DMS 273 (cell line): ENCODE results near the gene GZMB.
"Not testable (repeated sequence)": the region's sequence is repeated elsewhere in the genome, so short reads cannot be mapped to it uniquely, and the experiment has no call there.

Experiments used
- DNase-seq: peaks from one replicate; lab custom pipeline; 2025; ENCODE audit not compliant: unreplicated experiment; lab: John Stamatoyannopoulos, UW

GZMB gene

DNA sequence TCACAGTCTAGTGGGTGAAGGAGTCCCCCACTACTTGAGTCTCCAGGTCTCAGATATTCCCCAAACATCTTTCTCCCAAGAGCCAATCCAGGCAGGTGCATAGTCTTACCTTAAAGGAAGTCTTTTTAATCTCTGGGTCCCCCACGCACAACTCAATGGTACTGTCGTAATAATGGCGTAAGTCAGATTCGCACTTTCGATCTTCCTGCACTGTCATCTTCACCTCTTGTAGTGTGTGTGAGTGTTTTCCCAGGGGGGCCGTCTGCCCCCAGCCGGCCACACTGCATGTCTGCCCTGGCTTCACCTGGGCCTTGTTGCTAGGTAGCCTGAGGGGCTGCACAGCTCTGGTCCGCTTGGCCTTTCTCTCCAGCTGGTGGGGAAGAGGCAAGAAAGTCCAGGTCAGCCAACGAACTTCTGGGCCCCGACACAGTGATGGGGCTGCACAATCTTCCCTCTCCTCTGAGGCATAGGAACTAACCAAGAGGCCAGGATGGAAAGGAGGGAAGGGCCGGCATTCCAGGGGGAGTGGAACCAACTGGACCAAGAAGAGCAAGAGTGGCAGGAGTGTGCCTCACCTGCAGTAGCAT lies 2.1 kb downstream of the GZMB start:
- DNase-seq = no peak

DNA sequence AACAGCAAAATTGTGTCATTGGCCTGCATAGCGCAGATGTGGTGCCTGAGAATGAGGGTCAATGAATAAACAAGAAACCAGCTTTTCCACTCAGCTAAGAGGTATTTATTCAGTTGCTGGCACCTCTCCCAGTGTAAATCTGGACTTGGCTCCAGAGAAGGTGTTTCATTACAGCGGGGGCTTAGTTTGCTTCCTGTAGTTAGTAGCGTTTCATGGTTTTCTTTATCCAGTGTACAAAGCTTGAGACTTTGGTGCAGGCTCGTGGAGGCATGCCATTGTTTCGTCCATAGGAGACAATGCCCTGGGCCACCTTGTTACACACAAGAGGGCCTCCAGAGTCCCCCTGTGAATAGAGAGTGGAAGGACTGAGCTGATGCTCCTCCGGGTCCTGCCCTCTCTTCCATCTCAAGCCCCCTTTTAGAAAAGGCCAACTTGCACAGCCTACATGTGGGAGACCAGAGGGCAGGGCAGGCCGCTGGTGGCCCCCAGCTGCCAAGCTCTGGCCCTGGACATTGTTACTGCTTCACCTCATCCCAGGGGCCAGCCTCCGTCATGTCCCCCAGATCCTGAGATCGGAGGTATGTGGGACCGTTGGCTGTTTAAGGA lies 3.0 kb downstream of the GZMB start:
- peak; percentile 10 for DNase-seq

DNA sequence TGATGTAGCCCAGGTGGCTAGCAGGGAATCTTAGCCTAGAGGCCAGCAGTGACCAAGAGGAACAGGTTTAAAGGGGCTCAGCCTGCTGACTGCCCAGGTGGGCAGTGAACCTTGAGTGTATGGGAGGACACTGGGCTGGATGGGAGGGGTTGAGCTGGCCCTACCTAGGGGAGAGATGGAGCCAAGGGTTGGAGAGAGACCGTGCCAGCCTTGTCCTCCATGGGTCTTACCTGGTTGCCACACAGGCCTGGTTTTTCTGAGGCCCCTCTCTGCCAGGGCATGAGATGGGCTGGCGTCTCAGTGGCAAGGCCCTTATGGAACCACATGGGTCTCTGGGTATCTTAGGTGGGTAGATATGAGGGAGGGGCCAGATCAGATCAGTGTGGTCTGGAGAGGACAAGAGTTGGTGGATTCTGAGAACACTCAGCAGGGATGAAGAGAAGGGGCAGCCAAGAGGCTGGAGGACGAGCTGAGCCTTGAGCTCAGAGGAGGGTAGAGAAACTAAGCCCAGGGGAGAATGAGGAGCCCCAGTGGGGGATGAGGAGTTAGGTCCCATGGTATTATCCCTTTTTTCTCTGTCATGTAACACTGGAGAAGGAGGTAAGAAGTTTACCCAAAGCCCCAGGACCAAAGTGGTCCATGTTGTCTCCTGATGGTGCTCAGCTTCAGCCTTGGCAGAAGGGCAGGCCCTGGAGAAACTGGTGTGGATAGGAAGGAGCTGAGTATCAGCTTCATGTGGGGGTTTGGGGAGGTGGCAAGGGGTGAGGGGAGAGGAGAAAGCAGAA lies 3.7 kb downstream of the GZMB start:
- no peak for DNase-seq

DNA sequence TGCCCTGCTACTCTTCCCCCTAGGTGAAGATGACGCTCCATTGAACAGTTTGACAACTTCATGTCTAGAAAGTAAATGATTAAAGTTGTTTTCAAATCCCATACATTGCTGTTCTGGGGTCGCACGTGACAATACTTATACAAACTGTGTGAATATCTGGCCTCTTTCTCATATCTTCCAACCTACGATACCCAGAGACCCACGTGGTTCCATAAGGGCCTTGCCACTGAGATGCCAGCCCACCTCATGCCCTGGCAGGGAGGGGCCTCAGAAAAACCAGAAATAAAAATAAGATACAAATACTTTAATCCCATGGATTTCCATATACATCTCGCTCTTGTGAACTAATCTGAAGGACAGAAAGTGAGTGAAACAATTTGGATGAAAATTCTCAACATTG lies 4.5 kb downstream of the GZMB start:
- DNase-seq = no peak

DNA sequence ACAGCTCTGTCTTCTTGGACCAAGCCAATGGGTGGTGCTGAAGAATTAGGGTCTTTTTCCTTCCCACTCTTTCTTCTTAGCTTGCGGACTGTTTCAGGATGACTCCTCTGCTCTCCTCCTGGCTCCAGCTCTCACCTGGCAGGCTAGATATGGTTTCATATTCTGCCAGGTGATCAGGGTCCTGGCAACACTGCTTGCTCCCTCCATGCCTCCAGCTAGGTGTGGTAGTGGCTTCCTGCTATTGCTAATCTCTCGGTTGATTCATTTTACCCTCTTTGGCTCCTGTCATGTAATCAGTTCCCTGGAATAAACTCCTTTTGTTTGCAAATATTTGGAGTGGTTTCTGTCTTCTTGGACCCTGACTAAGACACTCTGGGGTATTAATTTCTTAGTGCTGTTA lies 20.2 kb downstream of the GZMB start:
- no peak for DNase-seq

DNA sequence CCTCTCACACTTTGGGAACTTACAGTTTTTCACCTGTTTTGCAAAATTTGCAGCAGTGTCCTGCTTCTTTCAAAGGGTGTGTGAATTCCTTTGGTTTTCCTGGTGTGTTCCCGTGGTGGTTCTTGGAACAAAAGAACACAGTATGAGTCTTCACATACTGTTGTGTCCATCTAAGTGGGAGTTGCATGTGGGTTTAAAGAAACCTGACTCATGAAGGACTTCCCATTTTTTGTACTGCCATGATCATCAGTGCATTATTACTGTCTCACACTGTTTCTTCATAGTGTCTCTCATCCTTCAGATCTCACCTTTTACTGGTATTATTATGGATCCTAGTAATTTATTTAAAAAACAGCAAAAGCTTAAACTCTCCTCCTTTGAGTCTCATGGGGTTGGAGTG lies 20.7 kb downstream of the GZMB start:
- DNase-seq = no peak

DNA sequence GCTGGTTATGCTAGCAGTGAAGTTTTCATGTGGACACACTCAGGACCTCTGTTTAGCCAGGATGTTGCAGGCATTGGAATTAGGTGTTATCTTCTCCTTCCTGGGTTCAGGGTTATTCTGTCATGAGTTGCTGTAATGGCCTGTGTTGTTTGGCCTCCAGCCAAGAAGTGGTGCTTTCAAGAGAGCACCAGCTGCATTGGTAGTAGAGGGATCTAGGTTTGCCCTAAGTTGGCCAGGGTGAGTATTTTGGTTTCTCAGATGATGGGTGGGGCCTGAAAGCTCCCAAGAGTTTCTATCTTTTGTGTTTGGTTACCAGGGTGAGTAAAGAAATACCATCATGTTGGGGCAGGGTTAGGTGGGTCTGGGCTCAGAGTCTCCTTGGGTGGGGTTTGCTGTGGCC lies 21.8 kb downstream of the GZMB start:
- peak; percentile 15 for DNase-seq

DNA sequence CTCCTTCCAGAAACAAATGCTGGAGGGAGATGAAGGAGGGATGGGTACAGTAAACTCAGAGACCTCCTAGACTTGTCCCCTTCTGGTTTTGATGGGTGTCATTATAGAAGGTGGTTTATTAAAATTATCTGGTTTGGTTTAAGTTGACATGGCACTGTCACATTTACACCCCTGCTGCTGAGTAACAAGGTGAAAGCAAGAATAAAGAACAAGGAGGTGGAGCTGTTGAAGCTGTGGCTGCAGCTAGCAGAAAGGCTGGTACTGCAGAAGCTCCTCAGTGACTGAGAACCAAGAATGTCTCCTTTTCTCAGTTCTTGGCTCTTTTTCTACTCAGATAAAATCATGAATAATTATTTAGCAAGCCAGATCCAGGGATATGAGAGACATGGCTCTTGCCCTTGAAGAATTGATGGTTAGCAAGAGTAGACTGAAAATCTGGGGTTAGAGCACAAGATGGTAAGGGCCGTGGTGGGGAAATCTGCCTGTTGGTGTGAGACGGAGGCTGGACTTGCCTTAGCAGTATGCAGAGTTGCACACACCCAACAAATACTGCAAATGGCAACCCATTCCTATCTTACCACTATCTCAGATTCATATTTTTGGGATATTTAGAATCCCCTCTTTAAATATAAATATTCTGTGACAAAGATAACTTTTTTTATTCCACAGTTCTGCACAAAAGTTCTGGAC lies 24.2 kb downstream of the GZMB start, which contains the start of gene GZMH:
Gene GZMH (minus strand): TSS at position 31 of the 690 bp plus-strand sequence. CDS start 72 bp downstream, outside the sequence.
- DNase-seq = no peak

DNA sequence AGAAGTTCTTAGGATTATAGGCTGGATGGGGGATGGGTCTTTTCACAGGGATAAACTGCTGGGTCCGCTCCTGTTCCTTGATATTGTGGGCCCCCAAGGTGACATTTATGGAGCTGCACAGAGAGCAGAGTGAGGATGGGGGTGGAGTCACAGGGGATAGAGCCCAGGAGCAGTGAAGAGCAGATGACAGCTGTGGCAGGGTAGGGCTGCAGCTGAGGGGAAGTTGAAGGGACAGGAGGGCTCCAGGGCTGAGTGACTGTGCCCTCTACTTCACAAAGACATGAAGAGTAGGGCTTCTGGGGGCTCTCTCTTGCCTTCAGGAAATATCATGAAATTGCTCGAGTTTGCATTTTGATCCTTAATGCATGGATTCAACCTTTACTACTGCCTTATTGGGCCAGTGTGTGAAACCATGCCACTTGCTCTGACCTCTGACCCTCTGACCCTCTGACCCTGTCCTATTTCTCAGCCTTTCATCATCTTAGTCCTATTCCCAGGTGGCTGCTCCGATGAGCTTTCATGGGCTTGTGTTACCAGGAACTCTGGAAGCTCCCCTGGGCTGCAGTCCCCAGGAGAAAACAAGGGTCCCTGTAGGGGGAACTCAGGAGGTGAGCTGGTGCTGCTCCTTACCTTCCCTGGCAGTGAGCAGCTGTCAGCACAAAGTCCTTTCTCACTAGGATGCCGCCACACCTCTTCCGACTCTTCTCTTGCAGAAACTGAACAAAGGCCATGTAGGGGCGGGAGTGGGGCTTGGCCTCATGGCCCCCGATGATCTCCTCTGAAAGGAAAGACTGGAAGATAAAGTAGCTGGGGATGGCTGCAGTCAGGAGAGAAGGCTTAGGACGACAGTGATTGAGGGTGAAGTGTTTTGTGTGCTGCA lies 26.1 kb downstream of the GZMB start:
- DNase-seq = no peak

DNA sequence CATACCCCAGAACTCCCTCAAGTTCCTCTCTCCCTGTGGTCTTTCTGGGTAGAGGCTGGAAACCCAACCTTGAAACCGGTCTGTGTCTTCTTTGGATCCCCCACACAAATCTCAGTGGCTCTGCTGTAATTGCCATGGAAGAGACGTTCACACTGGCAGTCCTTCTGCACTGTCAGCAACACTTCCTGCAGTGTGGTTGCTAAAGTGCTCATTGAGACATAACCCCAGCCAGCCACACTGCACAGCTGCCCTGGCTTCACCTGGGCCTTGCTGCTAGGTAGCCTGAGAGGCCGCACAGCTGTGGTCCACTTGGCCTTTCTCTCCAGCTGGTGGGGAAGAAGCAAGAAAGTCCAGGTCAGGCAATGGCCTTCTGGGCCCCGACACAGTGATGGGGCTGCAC lies 26.9 kb downstream of the GZMB start:
- no peak for DNase-seq

DNA sequence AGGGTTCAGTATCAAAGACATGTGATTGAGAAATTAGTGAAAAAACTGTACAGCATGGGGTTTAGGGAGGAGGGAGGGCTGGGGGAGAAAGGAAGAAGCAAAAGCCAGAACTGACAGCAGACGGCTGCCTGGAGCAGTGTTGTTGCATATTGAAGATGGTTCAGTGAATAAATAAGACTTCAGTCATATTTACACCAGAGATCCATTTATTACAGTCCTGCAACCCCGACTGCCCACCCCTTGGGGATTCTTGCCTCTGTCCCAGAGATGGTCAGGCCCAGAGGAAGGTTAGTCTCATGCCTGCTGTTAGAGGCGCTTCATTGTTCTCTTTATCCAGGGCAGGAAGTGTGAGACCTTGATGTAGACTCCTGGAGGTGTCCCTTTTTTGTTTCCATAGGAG lies 27.7 kb downstream of the GZMB start:
- DNase-seq = no peak

DNA sequence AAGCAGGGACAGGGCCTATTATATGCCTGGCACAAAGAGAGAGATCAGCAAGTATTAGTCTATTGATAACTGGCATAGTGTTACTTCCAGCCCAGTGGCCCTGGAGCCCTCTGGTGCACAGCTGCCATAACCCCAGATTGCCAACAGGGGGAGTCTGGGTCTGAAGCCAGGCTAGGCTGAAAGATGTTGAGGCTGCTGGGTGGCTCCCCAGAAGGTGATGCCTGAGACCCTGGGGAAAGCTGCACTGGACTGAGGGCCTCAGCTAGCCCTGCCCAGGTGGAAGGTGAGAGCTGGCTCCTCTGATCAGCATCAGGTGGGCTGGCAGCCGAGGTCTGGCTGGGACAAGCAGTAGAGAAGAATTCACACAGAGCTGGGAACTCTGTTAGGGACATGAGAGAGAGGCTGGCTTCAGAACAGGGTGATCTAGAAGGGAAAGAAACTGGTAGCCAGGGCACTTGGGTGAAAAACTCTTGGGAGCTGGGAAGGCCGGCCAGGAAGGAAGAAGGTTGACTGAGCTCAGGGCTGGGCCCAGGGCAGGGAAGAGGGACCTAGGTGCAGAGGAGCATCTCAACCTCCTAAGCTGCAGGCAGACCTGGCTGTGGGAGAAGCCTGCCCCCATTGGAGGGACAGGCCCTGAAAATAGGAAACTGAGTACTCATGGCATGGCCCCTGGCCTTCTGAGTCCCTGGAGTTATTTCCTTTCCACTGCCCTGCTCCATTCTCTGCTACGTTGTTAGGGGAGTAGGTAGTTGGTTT lies 28.4 kb downstream of the GZMB start:
- peak; percentile 62 for DNase-seq

DNA sequence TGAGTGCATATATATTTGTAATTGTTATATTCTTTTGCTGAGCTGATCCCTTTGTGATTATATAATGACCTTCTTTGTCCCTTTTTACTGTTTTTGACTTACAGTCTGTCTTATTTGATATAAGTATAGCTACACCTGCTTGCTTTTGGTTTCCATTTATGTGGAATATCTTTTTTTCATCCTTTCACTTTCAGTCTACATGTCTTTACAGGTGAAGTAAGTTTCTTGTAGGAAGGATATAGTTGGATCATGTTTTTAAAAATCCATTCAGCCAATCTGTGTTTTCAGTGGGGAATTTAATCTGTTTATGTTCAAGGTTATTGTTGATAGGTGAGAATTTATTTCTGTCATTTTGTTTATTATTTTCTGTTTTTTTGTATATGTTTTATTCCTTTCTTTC lies 36.6 kb downstream of the GZMB start:
- DNase-seq = no peak

DNA sequence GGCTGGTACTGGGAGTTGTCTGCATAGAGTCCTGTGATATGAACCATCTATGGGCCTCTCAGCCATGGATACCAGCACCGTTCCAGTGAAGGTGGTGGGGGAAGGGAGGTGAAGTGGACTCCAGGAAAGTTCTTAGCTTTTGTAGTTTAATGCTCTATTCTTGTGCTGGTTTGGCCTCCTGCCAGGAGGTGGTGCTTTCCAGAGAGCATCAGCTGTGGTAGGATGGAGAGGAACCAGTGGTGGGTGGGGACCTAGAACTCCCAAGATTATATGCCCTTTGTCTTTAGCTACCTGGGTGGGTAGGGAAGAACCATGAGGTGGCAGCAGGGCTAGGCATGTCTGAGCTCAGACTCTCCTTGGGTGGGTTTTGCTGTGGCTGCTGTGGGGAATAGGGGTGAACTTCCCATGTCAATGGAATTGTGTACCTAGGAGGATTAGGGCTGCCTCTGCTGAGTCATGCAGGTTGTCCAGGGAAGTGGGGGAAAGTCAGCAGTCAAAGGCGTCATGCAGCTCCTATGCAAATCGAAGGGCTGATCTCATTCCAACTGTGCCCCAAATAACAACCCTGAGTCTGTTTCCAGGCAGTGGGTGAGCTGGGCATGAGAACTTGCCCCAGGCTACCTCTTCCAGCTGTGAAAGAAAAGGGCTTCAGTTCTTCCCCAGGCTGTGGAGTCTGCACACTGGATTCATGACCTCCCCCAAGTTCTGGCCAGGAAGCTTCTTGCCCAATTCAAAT lies 38.7 kb downstream of the GZMB start:
- DNase-seq = no peak

DNA sequence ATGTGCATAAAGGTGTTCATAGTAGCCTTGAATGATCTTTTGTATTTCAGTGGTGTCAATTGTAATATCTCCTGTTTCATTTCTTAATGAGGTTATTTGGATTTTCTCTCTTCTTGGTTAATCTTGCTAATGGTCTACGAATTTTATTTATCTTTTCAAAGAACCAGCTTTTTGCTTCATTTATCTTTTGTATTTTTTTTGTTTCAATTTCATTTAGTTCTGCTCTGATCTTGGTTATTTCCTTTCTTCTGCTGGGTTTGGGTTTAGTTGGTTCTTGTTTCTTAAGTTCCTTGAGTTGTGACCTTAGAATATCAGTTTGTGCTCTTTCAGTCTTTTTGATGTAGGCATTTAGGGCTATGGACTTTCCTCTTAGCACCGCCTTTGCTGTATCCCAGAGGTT lies 43.0 kb downstream of the GZMB start:
- DNase-seq = not testable (repeated sequence)

DNA sequence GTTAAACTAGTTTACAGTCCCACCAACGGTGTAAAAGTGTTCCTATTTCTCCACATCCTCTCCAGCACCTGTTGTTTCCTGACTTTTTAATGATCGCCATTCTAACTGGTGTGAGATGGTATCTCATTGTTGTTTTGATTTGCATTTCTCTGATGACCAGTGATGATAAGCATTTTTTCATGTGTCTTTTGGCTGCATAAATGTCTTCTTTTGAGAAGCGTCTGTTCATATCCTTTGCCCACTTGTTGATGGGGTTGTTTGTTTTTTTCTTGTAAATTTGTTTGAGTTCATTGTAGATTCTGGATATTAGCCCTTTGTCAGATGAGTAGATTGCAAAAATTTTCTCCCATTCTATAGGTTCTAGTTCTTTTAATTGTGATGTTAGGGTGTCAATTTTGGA lies 49.6 kb downstream of the GZMB start:
- not testable (repeated sequence) for DNase-seq
